Breast epithelium (tissue), 4 donors: Measurements from ENCODE around the gene PRKG1. TPM values are rescaled to one million over a fixed set of nuclear protein-coding genes. Genes with fewer than 3 reads are reported as not detected.

Source experiments
- DNase-seq, 2 donors: peaks; one replicate each; pipeline ENCODE4 v3.0.0-alpha.2; 2019; ENCODE audit warnings: low spot score in 2 of 2
- H3K27ac ChIP-seq, 2 donors: fragments of 200-600 bp; sonication (generic) in 1 of 2; one replicate each; pipeline ENCODE4 v1.5.1; 2016 to 2019; ENCODE audit warnings: mild to moderate bottlenecking in 1 of 2
- H3K27me3 ChIP-seq, 2 donors: fragments of 200-600 bp; sonication (generic) in 1 of 2; one replicate each; pipeline versions ENCODE4 v1.5.1 to v1.6.0; 2017 to 2019; ENCODE audit warnings: control low read depth in 1 of 2, mild to moderate bottlenecking in 1 of 2
- H3K36me3 ChIP-seq: fragments of 200-600 bp; one replicate; pipeline ENCODE4 v1.5.1; 2019
- H3K4me1 ChIP-seq, 2 donors: fragments of 200-600 bp; sonication (generic); one replicate each; pipeline ENCODE4 v1.5.1; 2016 to 2019; ENCODE audit warnings: control low read depth in 1 of 2
- H3K4me3 ChIP-seq, 3 donors: fragments of 200-600 bp; sonication (generic); 1 replicate in 2 of 3; 2 replicates in 1 of 3; pipeline ENCODE4 v1.5.1; 2016 to 2019; ENCODE audit warnings: mild to moderate bottlenecking in 3 of 3, moderate library complexity in 2 of 3
- H3K9me3 ChIP-seq, 2 donors: fragments of 200-600 bp; sonication (generic) in 1 of 2; one replicate each; pipeline ENCODE4 v1.5.1; 2016 to 2019; ENCODE audit warnings: control low read depth in 1 of 2
- POLR2A ChIP-seq: fragments of 450-650 bp; IDR thresholded peaks from one replicate; pipeline ENCODE4 v1.6.1; 2016; ENCODE audit warnings: antibody characterized with exemption, mild to moderate bottlenecking, moderate library complexity
- POLR2AphosphoS5 ChIP-seq, 3 donors: sonication (generic); formaldehyde crosslinking; IDR thresholded peaks; one replicate each; pipeline ENCODE4 v1.6.1; 2017; ENCODE audit warnings: antibody characterized with exemption in 3 of 3
- intact Hi-C: fragments of 100-400 bp; cut with DNase I; formaldehyde crosslinking; loops from one replicate; pipeline ENCODE4 v1.15.1; 2023; ENCODE audit warnings: low total_unique reads
- total RNA-seq, 3 donors: library from RNA; depleted of rRNA; stranded (reverse); fragments of >200 nt; gene quantifications; one replicate each; pipeline ENCODE4 v1.1.0, GENCODE V29; 2016
- TF ChIP-seq, protein P1 (sequence below), 3 donors: fragments of 450-650 bp; IDR thresholded peaks; one replicate each; pipeline ENCODE4 v1.5.1; 2016 to 2017; ENCODE audit warnings: antibody characterized with exemption in 3 of 3, mild to moderate bottlenecking in 3 of 3, moderate library complexity in 3 of 3

Gene PRKG1
- total RNA-seq, 3 donors from 2014 or later = 10.9 to 36.9 (median 19.7) TPM

DNA sequence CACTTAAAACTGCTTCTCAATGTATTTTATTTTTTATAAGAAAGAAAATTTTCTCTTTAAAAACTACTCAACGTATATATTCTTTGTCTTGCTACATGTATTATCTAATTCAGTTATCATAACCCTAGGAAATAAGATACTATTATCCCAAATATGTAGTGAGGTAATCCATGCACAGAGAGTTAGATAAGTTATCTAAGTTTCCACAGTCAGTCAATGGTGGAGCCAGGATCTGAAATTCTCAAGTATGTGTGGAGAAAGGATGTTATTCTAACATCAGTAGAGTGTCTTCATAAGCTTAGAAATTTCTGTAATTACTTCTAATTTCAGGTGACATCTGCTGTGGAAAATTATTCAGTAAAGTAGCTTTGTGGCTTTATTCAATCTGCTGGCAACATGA, 385.2 kb downstream of the PRKG1 start:
- no peak overlapping the region for H3K4me3 ChIP-seq

DNA sequence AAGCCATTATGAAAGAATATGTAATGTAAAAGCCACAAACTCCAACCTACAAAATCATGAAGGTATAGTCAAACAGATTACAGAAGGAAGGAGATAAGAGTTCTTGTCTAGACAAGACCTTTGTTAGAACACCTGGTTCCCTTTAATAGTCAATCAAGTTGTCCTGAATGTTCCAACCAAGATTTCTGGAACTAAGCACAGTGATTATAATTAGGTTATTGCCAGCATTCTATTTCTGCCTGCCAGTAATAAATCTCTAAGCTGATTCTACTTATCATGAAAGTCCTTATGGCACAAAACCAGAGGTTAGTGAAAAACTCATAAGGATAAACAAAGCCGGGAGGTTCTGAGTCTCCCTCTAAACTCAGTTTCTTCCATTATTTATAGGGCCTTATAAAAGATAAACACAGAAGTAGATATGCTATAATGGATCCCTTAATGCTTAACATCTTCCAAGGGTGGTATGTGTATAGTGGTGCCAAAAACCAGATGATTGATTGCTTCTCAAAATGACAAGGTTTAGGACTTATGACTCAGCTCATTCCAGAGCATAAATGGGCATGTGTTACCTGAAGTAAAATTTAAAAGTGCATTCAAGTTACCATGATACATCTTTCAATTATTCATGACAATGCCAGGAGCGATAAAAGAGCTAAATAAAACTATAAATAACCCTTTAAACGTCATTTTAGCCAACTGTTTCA, 387.9 kb downstream of the PRKG1 start:
- H3K27ac ChIP-seq = no peak overlapping the region
- no peaks in the 10 kb centered on the region for H3K4me1 ChIP-seq

More for the DNA sequence above, 385.2 kb downstream of the PRKG1 start:
- Histone ChIP-seq H3K36me3 (no peaks in the 10 kb centered on the region), H3K9me3 (peaks cover 0 to 7% of the 10 kb centered on the region in 2 donors), H3K27ac (no peak overlapping the region), H3K4me1 (no peaks in the 10 kb centered on the region), H3K27me3 (no peaks in the 10 kb centered on the region)
- DNase-seq = no peak
- TF ChIP-seq POLR2A = no peak
- TF ChIP-seq POLR2AphosphoS5 (IDR thresholded peaks at IDR 0.05) = no peak
- TF ChIP-seq, protein P1, sequence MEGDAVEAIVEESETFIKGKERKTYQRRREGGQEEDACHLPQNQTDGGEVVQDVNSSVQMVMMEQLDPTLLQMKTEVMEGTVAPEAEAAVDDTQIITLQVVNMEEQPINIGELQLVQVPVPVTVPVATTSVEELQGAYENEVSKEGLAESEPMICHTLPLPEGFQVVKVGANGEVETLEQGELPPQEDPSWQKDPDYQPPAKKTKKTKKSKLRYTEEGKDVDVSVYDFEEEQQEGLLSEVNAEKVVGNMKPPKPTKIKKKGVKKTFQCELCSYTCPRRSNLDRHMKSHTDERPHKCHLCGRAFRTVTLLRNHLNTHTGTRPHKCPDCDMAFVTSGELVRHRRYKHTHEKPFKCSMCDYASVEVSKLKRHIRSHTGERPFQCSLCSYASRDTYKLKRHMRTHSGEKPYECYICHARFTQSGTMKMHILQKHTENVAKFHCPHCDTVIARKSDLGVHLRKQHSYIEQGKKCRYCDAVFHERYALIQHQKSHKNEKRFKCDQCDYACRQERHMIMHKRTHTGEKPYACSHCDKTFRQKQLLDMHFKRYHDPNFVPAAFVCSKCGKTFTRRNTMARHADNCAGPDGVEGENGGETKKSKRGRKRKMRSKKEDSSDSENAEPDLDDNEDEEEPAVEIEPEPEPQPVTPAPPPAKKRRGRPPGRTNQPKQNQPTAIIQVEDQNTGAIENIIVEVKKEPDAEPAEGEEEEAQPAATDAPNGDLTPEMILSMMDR (IDR thresholded peaks at IDR 0.05) = no peak
- intact Hi-C loops = no loop called here

DNA sequence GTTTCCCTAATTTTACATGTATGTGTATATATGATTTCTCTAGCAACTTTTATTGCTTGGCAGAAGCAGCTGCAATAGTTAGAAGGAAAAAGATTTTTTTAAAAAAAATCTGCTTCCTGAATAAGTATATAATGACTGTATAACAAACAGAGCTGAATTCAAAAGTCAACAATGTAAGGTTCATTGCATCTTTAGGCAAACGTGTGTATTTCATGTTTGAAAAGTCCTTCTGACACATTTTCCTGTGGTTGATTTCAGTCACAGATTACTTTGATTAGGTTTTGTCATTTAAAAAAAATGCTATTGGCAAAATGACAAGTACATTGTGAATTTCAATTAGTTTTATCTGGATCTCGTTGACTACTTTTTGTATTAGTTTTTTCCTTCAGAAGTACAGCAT, 394.1 kb downstream of the PRKG1 start:
- TF ChIP-seq POLR2A (no peak), POLR2AphosphoS5 (IDR thresholded peaks at IDR 0.05) (no peak)
- TF ChIP-seq, protein P1 (IDR thresholded peaks at IDR 0.05) = no peak
- Histone ChIP-seq H3K4me3 (no peak overlapping the region), H3K4me1 (no peaks in the 10 kb centered on the region), H3K9me3 (no peaks in the 10 kb centered on the region), H3K36me3 (no peaks in the 10 kb centered on the region), H3K27ac (no peak overlapping the region), H3K27me3 (no peaks in the 10 kb centered on the region)
- no peak for DNase-seq
- intact Hi-C loops = no loop called here

More for the DNA sequence above, 387.9 kb downstream of the PRKG1 start:
- Histone ChIP-seq H3K36me3 (no peaks in the 10 kb centered on the region), H3K9me3 (no peaks in the 10 kb centered on the region), H3K27me3 (no peaks in the 10 kb centered on the region), H3K4me3 (no peak overlapping the region)
- DNase-seq = no peak
- intact Hi-C loops = no loop called here
- TF ChIP-seq, protein P1 (IDR thresholded peaks at IDR 0.05) = no peak
- no peak for TF ChIP-seq POLR2A
- no peak for TF ChIP-seq POLR2AphosphoS5 (IDR thresholded peaks at IDR 0.05)

- TF ChIP-seq POLR2A (no peak), POLR2AphosphoS5 (IDR thresholded peaks at IDR 0.05) (no peak)
- TF ChIP-seq, protein P1 (IDR thresholded peaks at IDR 0.05) = no peak
- Histone ChIP-seq H3K4me3 (no peak overlapping the region), H3K27me3 (no peaks in the 10 kb centered on the region), H3K36me3 (no peaks in the 10 kb centered on the region), H3K9me3 (no peaks in the 10 kb centered on the region), H3K27ac (no peak overlapping the region), H3K4me1 (no peaks in the 10 kb centered on the region)
- no peak for DNase-seq
- intact Hi-C loops = no loop called here
Measured at GRCh38 chr10:51469686-51470085, 395.4 kb downstream of the PRKG1 start.

- H3K9me3 ChIP-seq = no peaks in the 10 kb centered on the region
- H3K4me1 ChIP-seq = no peaks in the 10 kb centered on the region
- intact Hi-C loops = no loop called here
- no peak overlapping the region for H3K4me3 ChIP-seq
- H3K27ac ChIP-seq = no peak overlapping the region
- TF ChIP-seq POLR2A (no peak), POLR2AphosphoS5 (IDR thresholded peaks at IDR 0.05) (no peak)
- TF ChIP-seq, protein P1 (IDR thresholded peaks at IDR 0.05) = no peak
- no peaks in the 10 kb centered on the region for H3K27me3 ChIP-seq
- DNase-seq = no peak
- H3K36me3 ChIP-seq = no peaks in the 10 kb centered on the region
Measured at GRCh38 chr10:51471271-51471670, 397.0 kb downstream of the PRKG1 start.
